ENCODE results near the gene ARPC1B.

GRCh38 chr7:99408379-99409191 lies 34.1 kb downstream of the ARPC1B start, which contains the start of the genes BUD31 and PDAP1:
- TF ChIP-seq CTCF (IDR thresholded peaks at IDR 0.05) (peak in 3 of 4 experiments; percentile 18 to 66 (median 34)), POLR2A (IDR thresholded peaks at IDR 0.05) (peak; percentile 73 to 77)

Data from uterus (tissue), 2 donors.